ENCODE measurements around the gene FEZF2.

FEZF2 gene

DNA sequence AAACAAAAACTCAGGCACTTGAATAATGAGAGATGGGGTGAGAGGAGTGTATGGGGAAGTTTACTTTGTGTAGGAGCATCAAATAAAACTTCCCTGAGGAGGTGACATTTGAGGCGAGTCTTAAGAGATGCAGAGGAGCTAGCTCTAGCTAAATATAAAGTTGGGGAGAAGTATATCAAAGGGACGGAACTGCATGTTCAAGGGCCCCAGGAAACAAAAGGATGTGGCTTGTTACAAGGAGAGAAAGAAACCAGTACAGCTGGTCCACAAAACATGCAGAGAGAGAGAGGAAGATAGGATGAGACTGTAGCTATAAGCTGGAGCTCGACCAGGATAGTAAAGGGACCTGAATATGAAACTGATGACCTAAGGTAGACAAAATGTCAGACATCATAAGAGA, 17.6 kb downstream of the FEZF2 start:
- TF ChIP-seq, protein P1, sequence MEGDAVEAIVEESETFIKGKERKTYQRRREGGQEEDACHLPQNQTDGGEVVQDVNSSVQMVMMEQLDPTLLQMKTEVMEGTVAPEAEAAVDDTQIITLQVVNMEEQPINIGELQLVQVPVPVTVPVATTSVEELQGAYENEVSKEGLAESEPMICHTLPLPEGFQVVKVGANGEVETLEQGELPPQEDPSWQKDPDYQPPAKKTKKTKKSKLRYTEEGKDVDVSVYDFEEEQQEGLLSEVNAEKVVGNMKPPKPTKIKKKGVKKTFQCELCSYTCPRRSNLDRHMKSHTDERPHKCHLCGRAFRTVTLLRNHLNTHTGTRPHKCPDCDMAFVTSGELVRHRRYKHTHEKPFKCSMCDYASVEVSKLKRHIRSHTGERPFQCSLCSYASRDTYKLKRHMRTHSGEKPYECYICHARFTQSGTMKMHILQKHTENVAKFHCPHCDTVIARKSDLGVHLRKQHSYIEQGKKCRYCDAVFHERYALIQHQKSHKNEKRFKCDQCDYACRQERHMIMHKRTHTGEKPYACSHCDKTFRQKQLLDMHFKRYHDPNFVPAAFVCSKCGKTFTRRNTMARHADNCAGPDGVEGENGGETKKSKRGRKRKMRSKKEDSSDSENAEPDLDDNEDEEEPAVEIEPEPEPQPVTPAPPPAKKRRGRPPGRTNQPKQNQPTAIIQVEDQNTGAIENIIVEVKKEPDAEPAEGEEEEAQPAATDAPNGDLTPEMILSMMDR (IDR thresholded peaks at IDR 0.05): no peak

GRCh38 chr3:62343755-62344154, 29.6 kb downstream of the FEZF2 start:
- TF ChIP-seq, protein P1 (IDR thresholded peaks at IDR 0.05): no peak

GRCh38 chr3:62335196-62335595, 38.2 kb downstream of the FEZF2 start:
- TF ChIP-seq, protein P1 (IDR thresholded peaks at IDR 0.05): no peak

DNA sequence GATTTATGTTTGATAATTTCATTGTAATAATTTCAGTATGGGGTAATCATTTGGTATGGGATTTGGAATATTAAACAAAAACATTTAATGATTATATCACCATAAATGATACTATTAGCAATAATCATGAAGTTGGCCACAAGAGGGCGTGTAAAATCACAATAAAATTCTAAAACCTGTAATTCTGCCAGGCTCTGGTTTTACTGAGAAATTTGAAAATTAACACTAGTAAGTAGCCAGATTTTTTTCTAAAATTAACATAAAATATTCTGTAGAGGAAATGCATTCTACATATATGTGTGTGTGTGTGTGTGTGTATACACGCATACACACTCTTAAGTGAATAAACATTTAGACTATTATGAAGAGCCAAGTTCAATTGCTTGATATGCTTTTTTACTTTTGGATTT, 40.5 kb downstream of the FEZF2 start:
- TF ChIP-seq, protein P1 (IDR thresholded peaks at IDR 0.05): peak; percentile 71

GRCh38 chr3:62332017-62332416, 41.3 kb downstream of the FEZF2 start:
- TF ChIP-seq, protein P1 (IDR thresholded peaks at IDR 0.05): no peak

DNA sequence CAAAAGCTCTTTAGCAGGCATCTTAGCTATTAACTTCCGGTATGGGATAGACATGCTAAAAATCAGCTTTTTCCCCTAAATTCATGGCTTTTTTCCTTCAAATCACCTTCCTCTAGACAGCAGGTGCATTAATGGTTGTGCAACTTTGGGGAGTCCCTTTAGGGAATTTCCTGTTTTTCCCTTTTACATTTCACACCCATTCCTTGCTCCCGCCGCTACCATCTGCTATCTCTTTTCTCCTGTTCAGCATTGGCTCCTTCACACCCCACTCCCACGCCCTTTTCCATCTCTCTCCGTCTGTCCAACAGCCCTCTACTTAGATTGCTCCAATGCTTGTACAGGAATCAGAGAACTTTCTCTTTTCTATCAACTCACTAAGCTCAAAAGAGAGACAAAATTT, 43.4 kb downstream of the FEZF2 start:
- TF ChIP-seq, protein P1 (IDR thresholded peaks at IDR 0.05): no peak

DNA sequence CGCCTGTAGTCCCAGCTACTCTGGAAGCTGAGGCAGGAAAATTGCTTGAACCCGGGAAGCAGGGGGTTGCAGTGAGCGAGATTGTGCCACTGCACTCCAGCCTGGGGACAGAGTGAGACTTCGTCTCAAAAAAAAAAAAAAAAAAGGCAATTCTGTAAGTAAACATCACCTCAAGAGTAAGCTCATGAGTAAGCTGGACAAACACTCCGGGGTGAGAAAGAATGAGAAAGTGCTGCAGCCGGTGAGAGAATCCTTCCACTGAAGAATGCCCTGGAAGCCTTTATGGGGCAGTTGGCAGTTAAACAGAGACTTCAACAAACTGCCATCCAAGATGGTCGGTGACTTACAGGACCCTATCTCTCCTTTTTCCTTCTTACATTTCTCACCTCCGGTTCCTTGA, 47.5 kb downstream of the FEZF2 start:
- TF ChIP-seq, protein P1 (IDR thresholded peaks at IDR 0.05): no peak

DNA sequence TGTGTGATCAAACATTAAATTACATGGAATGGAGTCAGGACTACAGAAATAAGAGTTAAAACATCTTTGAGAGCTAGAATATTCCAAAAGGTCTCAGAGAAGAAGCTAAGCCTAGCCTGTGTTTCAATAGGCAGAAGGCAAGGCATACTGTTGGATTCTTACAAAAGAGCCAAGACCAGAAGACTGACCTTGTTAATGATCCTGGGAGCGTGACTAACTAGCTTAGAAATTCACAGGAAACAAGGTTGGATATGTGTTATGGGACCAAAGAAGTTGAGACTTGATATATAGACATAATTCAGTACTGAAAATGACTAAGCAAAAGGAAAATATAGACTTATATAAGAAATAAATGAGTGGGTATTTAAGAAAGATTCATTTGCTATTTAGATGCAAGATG, 50.1 kb downstream of the FEZF2 start:
- TF ChIP-seq, protein P1 (IDR thresholded peaks at IDR 0.05): no peak
